ENCODE results near the gene GALNT10. TPM values are rescaled to one million over a fixed set of nuclear protein-coding genes. Genes with fewer than 3 reads are reported as not detected.

GALNT10 gene
- polyA plus RNA-seq, 1 donor (not counting 4 experiments of a cell fraction or from before 2014, with no cell fraction given), result 17.9 TPM

DNA sequence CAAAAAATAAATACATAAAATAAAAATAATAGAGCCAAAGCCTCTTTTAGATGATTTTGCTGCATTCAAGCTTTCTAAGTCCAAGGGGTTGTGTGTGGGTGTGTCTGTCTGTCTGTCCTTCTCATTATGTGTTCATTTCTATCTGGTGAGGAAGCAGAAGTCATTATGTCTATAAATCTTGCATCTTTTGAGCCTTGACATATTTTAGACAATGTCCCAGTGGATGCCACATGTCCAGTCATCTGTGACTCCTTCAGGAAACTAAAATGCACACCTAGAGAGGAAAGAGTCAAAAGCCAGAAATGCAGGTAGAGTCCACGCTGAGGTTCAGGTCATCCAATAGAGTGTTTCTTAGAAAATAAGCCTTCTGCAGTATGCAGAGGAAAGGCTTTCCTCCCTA is 80.9 kb downstream of the GALNT10 start:
- Histone ChIP-seq H3K79me2 (ENCODE audit: control insufficient read depth, insufficient read depth, low read length) (no peaks in the 10 kb centered on the region), H3K9ac (ENCODE audit: control insufficient read depth, extremely low read depth, insufficient read depth, low read length) (no peak overlapping the region), H3K27me3 (ENCODE audit: control insufficient read depth, extremely low read depth, insufficient read depth, low read length) (no peaks in the 10 kb centered on the region), H3K9me1 (ENCODE audit: control insufficient read depth, extremely low read depth, insufficient read depth, low read length) (no peaks in the 10 kb centered on the region), H3K4me1 (ENCODE audit: control insufficient read depth, extremely low read depth, insufficient read depth, low read length) (no peaks in the 10 kb centered on the region), H3K4me2 (ENCODE audit: control insufficient read depth, extremely low read depth, insufficient read depth, low read depth, low read length) (no peak overlapping the region), H4K20me1 (ENCODE audit: control insufficient read depth, extremely low read depth, insufficient read depth, low read length) (no peaks in the 10 kb centered on the region), H3K36me3 (ENCODE audit: control insufficient read depth in 2 of 2, extremely low read depth in 1 of 2, insufficient read depth in 2 of 2, low read length in 2 of 2) (no peaks in the 10 kb centered on the region), H3K9me3 (ENCODE audit: control insufficient read depth, low read depth, low read length) (no peaks in the 10 kb centered on the region), H3K27ac (ENCODE audit: control insufficient read depth, insufficient read depth, low read length) (no peak overlapping the region), H2AFZ (ENCODE audit: control insufficient read depth, low read length) (no peak overlapping the region), H3K4me3 (ENCODE audit: control insufficient read depth in 2 of 3, extremely low read depth in 1 of 3, insufficient read depth in 2 of 3, low read depth in 1 of 3, low read length in 3 of 3) (no peak overlapping the region)
- dilution Hi-C loops (cut with MboI; ENCODE audit: extremely low pct_ligation_motif_present, low sequenced_read_pairs), result no loop called here
- TF ChIP-seq CTCF (optimal IDR thresholded peaks at IDR 0.05 in 1 of 3, IDR thresholded peaks at IDR 0.05 in 1 of 3, conservative IDR thresholded peaks at IDR 0.05 in 1 of 3; ENCODE audit: extremely low read depth in 1 of 3, insufficient read depth in 2 of 3, low read length in 3 of 3) (no peak), EZH2 (IDR thresholded peaks at IDR 0.05; ENCODE audit: low read length) (no peak)
- no peak for FAIRE-seq
- no peak for DNase-seq (ENCODE audit: low read depth, low spot score)

GRCh38 chr5:154271936-154272514 is 81.5 kb downstream of the GALNT10 start:
- no peak overlapping the region for H3K4me3 ChIP-seq (ENCODE audit: control insufficient read depth in 2 of 3, extremely low read depth in 1 of 3, insufficient read depth in 2 of 3, low read depth in 1 of 3, low read length in 3 of 3)
- TF ChIP-seq CTCF (optimal IDR thresholded peaks at IDR 0.05 in 1 of 3, IDR thresholded peaks at IDR 0.05 in 1 of 3, conservative IDR thresholded peaks at IDR 0.05 in 1 of 3; ENCODE audit: extremely low read depth in 1 of 3, insufficient read depth in 2 of 3, low read length in 3 of 3), result no peak
- no peak for TF ChIP-seq EZH2 (IDR thresholded peaks at IDR 0.05; ENCODE audit: low read length)
- no peaks in the 10 kb centered on the region for H3K27me3 ChIP-seq (ENCODE audit: control insufficient read depth, extremely low read depth, insufficient read depth, low read length)
- H3K9me1 ChIP-seq (ENCODE audit: control insufficient read depth, extremely low read depth, insufficient read depth, low read length), result no peaks in the 10 kb centered on the region
- no peak overlapping the region for H2AFZ ChIP-seq (ENCODE audit: control insufficient read depth, low read length)
- dilution Hi-C loops (cut with MboI; ENCODE audit: extremely low pct_ligation_motif_present, low sequenced_read_pairs), result no loop called here
- no peaks in the 10 kb centered on the region for H3K79me2 ChIP-seq (ENCODE audit: control insufficient read depth, insufficient read depth, low read length)
- no peak overlapping the region for H3K4me2 ChIP-seq (ENCODE audit: control insufficient read depth, extremely low read depth, insufficient read depth, low read depth, low read length)
- DNase-seq (ENCODE audit: low read depth, low spot score) (no peak), FAIRE-seq (no peak)
- H3K36me3 ChIP-seq (ENCODE audit: control insufficient read depth in 2 of 2, extremely low read depth in 1 of 2, insufficient read depth in 2 of 2, low read length in 2 of 2), result no peaks in the 10 kb centered on the region
- no peak overlapping the region for H3K9ac ChIP-seq (ENCODE audit: control insufficient read depth, extremely low read depth, insufficient read depth, low read length)
- no peaks in the 10 kb centered on the region for H4K20me1 ChIP-seq (ENCODE audit: control insufficient read depth, extremely low read depth, insufficient read depth, low read length)
- no peak overlapping the region for H3K27ac ChIP-seq (ENCODE audit: control insufficient read depth, insufficient read depth, low read length)
- H3K9me3 ChIP-seq (ENCODE audit: control insufficient read depth, low read depth, low read length), result no peaks in the 10 kb centered on the region
- H3K4me1 ChIP-seq (ENCODE audit: control insufficient read depth, extremely low read depth, insufficient read depth, low read length), result no peaks in the 10 kb centered on the region

All from keratinocyte (primary cell).